H1 (cell line): ENCODE results near the gene PIAS2. TPM values are rescaled to one million over a fixed set of nuclear protein-coding genes. Genes with fewer than 3 reads are reported as not detected.

Experiments used
- CTCF ChIA-PET: fragments of 300-600 bp; sonication (Branson Sonifier 250); formaldehyde crosslinking; loops from one replicate; lab custom pipeline; 2021; ENCODE audit not compliant: partially characterized antibody; lab: Charles Lee
- POLR2A ChIA-PET: fragments of 300-600 bp; sonication (Branson Sonifier 250); formaldehyde crosslinking; loops from one replicate; lab custom pipeline; 2021; ENCODE audit warnings: inconsistent platforms; ENCODE audit not compliant: partially characterized antibody; lab: Charles Lee
- DNase-seq, 2 experiments: peaks; one replicate each; pipeline versions ENCODE4 v3.0.0 to v3.0.0-alpha.2; 2010 to 2022; ENCODE audit warnings: low spot score in 2 of 2, low read depth in 1 of 2, mixed read lengths in 1 of 2
- FAIRE-seq: peaks from 2 replicates; lab custom pipeline; 2011; peaks lifted over from hg19 to GRCh38; lab: Jason Lieb, UNC
- H2AFZ ChIP-seq: 2 replicates; pipeline ENCODE4 v1.8.1; 2012; ENCODE audit warnings: low read length, inconsistent platforms
- H2AK5ac ChIP-seq: 2 replicates; pipeline ENCODE4 v1.6.1; 2013; ENCODE audit warnings: low read depth, low read length
- H2BK120ac ChIP-seq: replicated peaks from 2 replicates; pipeline ENCODE3; 2013; ENCODE audit warnings: low read depth, low read length, inconsistent platforms
- H2BK12ac ChIP-seq: 2 replicates; pipeline ENCODE4 v1.6.1; 2013; ENCODE audit warnings: low read depth, low read length
- H2BK15ac ChIP-seq: 2 replicates; pipeline ENCODE4 v1.6.1; 2013; ENCODE audit warnings: low read length
- H2BK20ac ChIP-seq: 2 replicates; pipeline ENCODE4 v1.6.1; 2013; ENCODE audit warnings: low read length
- H2BK5ac ChIP-seq: 2 replicates; pipeline ENCODE4 v1.6.1; 2013; ENCODE audit warnings: low read depth, low read length
- H3K14ac ChIP-seq: 2 replicates; pipeline ENCODE4 v1.6.1; 2013; ENCODE audit warnings: inconsistent platforms; ENCODE audit not compliant: insufficient read length
- H3K18ac ChIP-seq: 2 replicates; pipeline ENCODE4 v1.6.1; 2013; ENCODE audit warnings: low read length; ENCODE audit errors: extremely low read depth
- H3K23ac ChIP-seq: 2 replicates; pipeline ENCODE4 v1.6.1; 2013; ENCODE audit warnings: inconsistent platforms; ENCODE audit not compliant: insufficient read length
- H3K23me2 ChIP-seq: 2 replicates; pipeline ENCODE4 v1.6.1; 2013; ENCODE audit warnings: low read depth, low read length
- H3K27ac ChIP-seq: 2 replicates; pipeline ENCODE4 v1.6.1; 2011; ENCODE audit warnings: low read depth, low read length, inconsistent platforms
- H3K27me3 ChIP-seq, 4 experiments: replicated peaks in 1 of 4; 1 replicate in 1 of 4; 2 replicates in 3 of 4; pipeline versions ENCODE4 v1.6.1 to v1.8.1; 2011 to 2013; ENCODE audit warnings: low read length in 3 of 4, mild to moderate bottlenecking in 3 of 4, inconsistent platforms in 2 of 4, mixed read lengths in 2 of 4, moderate library complexity in 1 of 4; ENCODE audit not compliant: control insufficient read depth in 3 of 4, insufficient read depth in 3 of 4; ENCODE audit errors: extremely low read depth in 1 of 4
- H3K36me3 ChIP-seq, 4 experiments: 2 replicates each; pipeline versions ENCODE4 v1.6.1 to v1.8.1; 2011 to 2013; ENCODE audit warnings: mild to moderate bottlenecking in 4 of 4, low read length in 3 of 4, moderate library complexity in 2 of 4, control low read depth in 1 of 4, inconsistent platforms in 1 of 4; ENCODE audit not compliant: insufficient read depth in 4 of 4, control insufficient read depth in 2 of 4
- H3K4ac ChIP-seq: replicated peaks from 2 replicates; pipeline ENCODE3; 2013; ENCODE audit warnings: low read length, low read depth, mixed read lengths, inconsistent platforms; ENCODE audit not compliant: insufficient read length
- H3K4me1 ChIP-seq, 4 experiments: replicated peaks in 1 of 4; 1 replicate in 1 of 4; 2 replicates in 3 of 4; pipeline versions ENCODE4 v1.6.1 to v1.8.1; 2011 to 2013; ENCODE audit warnings: low read length in 3 of 4, inconsistent platforms in 2 of 4, mixed read lengths in 1 of 4; ENCODE audit not compliant: insufficient read depth in 4 of 4, control insufficient read depth in 3 of 4
- H3K4me2 ChIP-seq, 2 experiments: 2 replicates each; pipeline versions ENCODE4 v1.6.1 to v1.8.1; 2011 to 2013; ENCODE audit warnings: low read depth in 2 of 2, low read length in 2 of 2, control low read depth in 1 of 2, inconsistent platforms in 1 of 2, mild to moderate bottlenecking in 1 of 2; ENCODE audit not compliant: insufficient read depth in 1 of 2
- H3K4me3 ChIP-seq, 4 experiments: fragments of 200-600, 300-600 bp in 1 of 4; sonication (generic), shearing (Covaris generic), sonication (Bioruptor Twin) in 1 of 4; 2 replicates each; pipeline versions ENCODE4 v1.5.1 to v1.8.1; 2011 to 2016; ENCODE audit warnings: low read length in 4 of 4, low read depth in 3 of 4, control low read depth in 2 of 4, inconsistent platforms in 2 of 4, mild to moderate bottlenecking in 2 of 4, mixed read lengths in 1 of 4, moderate library complexity in 1 of 4; ENCODE audit not compliant: insufficient read depth in 2 of 4; ENCODE audit errors: extremely low read depth in 1 of 4
- H3K56ac ChIP-seq: replicated peaks from 2 replicates; pipeline ENCODE3; 2013; ENCODE audit warnings: low read depth, mild to moderate bottlenecking, mixed read lengths, low read length, inconsistent platforms; ENCODE audit not compliant: insufficient read length
- H3K79me1 ChIP-seq: 2 replicates; pipeline ENCODE4 v1.6.1; 2013; ENCODE audit warnings: low read depth, low read length, control low read depth
- H3K79me2 ChIP-seq, 2 experiments: 2 replicates each; pipeline versions ENCODE4 v1.6.1 to v1.8.1; 2012 to 2013; ENCODE audit warnings: low read length in 2 of 2, mild to moderate bottlenecking in 2 of 2, inconsistent platforms in 1 of 2; ENCODE audit not compliant: insufficient read depth in 2 of 2, control insufficient read depth in 1 of 2
- H3K9ac ChIP-seq, 4 experiments: replicated peaks in 1 of 4; 1 replicate in 1 of 4; 2 replicates in 3 of 4; pipeline versions ENCODE4 v1.6.1 to v1.8.1; 2011 to 2013; ENCODE audit warnings: low read depth in 3 of 4, low read length in 3 of 4, control low read depth in 2 of 4, mild to moderate bottlenecking in 2 of 4, moderate library complexity in 2 of 4, inconsistent platforms in 1 of 4; ENCODE audit errors: extremely low read depth in 1 of 4
- H3K9me3 ChIP-seq, 2 experiments: 2 replicates each; pipeline versions ENCODE4 v1.6.1 to v1.8.1; 2012 to 2013; ENCODE audit warnings: mild to moderate bottlenecking in 2 of 2, moderate library complexity in 2 of 2, control low read depth in 1 of 2, inconsistent platforms in 1 of 2, low read depth in 1 of 2, low read length in 1 of 2, mixed read lengths in 1 of 2; ENCODE audit not compliant: insufficient read depth in 2 of 2
- H4K20me1 ChIP-seq, 2 experiments: replicated peaks in 1 of 2; 2 replicates each; pipeline versions ENCODE3 to v1.8.1; 2011 to 2013; ENCODE audit warnings: inconsistent platforms in 2 of 2, low read length in 2 of 2, mild to moderate bottlenecking in 1 of 2; ENCODE audit not compliant: insufficient read depth in 2 of 2, control insufficient read depth in 1 of 2
- H4K5ac ChIP-seq: 2 replicates; pipeline ENCODE4 v1.6.1; 2013; ENCODE audit warnings: low read length, low read depth, mixed read lengths, inconsistent platforms; ENCODE audit not compliant: insufficient read length
- H4K8ac ChIP-seq: 2 replicates; pipeline ENCODE4 v1.8.0; 2013; ENCODE audit warnings: mild to moderate bottlenecking, moderate library complexity, low read length, inconsistent platforms; ENCODE audit not compliant: insufficient read depth; ENCODE audit errors: extremely low read depth
- H4K91ac ChIP-seq: replicated peaks from 2 replicates; pipeline ENCODE3; 2013; ENCODE audit warnings: low read length, mixed read lengths, inconsistent platforms; ENCODE audit not compliant: insufficient read length
- ATF2 ChIP-seq: IDR thresholded peaks from 2 replicates; pipeline ENCODE4 v1.6.1; 2012; ENCODE audit warnings: low read length, inconsistent platforms
- BCL11A ChIP-seq, 2 experiments: IDR thresholded peaks; one replicate each; pipeline ENCODE4 v1.6.1; 2011; ENCODE audit warnings: low read depth in 2 of 2, low read length in 2 of 2, mild to moderate bottlenecking in 2 of 2
- EZH2 ChIP-seq: fragments of 200-600 bp; sonication (generic); IDR thresholded peaks from 2 replicates; pipeline ENCODE4 v1.7.1; 2012; ENCODE audit warnings: low read depth, mild to moderate bottlenecking, moderate library complexity, low read length, inconsistent platforms; ENCODE audit not compliant: severe bottlenecking
- FOSL1 ChIP-seq: IDR thresholded peaks from 2 replicates; pipeline ENCODE4 v1.6.1; 2011; ENCODE audit warnings: mild to moderate bottlenecking, low read depth, low read length, moderate library complexity; ENCODE audit not compliant: insufficient read depth
- RAD21 ChIP-seq, 2 experiments: IDR thresholded peaks in 1 of 2; conservative IDR thresholded peaks in 1 of 2; 2 replicates each; pipeline ENCODE4 v1.6.1; 2011; ENCODE audit warnings: low read depth in 2 of 2, low read length in 2 of 2, improper control_type of control experiment in 1 of 2, inconsistent platforms in 1 of 2, mild to moderate bottlenecking in 1 of 2, moderate library complexity in 1 of 2
- SUZ12 ChIP-seq: fragments of 200-600 bp; sonication (generic); IDR thresholded peaks from 2 replicates; pipeline ENCODE4 v1.6.1; 2012; ENCODE audit warnings: mild to moderate bottlenecking, inconsistent platforms, low read length, moderate library complexity, mixed read lengths
- TAF7 ChIP-seq: optimal IDR thresholded peaks from 2 replicates; pipeline ENCODE3; 2011; ENCODE audit warnings: low read depth, mild to moderate bottlenecking, inconsistent platforms, low read length, moderate library complexity, borderline replicate concordance
- WGBS, 2 experiments: shearing (Covaris generic) in 1 of 2; methylation state at CpG; one replicate each; pipeline versions ENCODE4 v1.1.6 to v1.1.7; 2013 to 2015; ENCODE audit warnings: low lambda C conversion rate in 2 of 2, mixed read lengths in 2 of 2, inconsistent platforms in 1 of 2, low coverage in 1 of 2, missing lambda C conversion rate in 1 of 2; ENCODE audit not compliant: insufficient replicate concordance in 2 of 2, insufficient coverage in 1 of 2, insufficient read length in 1 of 2; ENCODE audit errors: extremely low coverage in 1 of 2, missing lambda C conversion rate in 1 of 2; 5-methylcytosine and 5-hydroxymethylcytosine counted together
- polyA plus RNA-seq, 7 experiments: library from polyadenylated mRNA; depleted of rRNA in 3 of 7; stranded (reverse) in 5 of 7; unstranded in 2 of 7; fragments of >200 nt in 5 of 7; fragments of 200-250 nt in 2 of 7; gene quantifications; 1 replicate in 5 of 7; 2 replicates in 1 of 7; 4 replicates in 1 of 7; pipeline versions ENCODE4 v1.2.1 to v1.2.3, GENCODE V29; 2011 to 2013; ENCODE audit warnings: missing spikeins in 2 of 7, mixed read lengths in 2 of 7
- total RNA-seq: library from RNA; stranded (reverse); fragmentation: NEBNext Ultra II Directional; extraction: Animal tissue kit (Norgen Biotek cat#: 25700); gene quantifications from 2 replicates; pipeline ENCODE4 v1.2.1, GENCODE V29; 2021

Gene PIAS2
- total and polyA plus RNA-seq, 2 of the 8 experiments (the other 6 are each of a cell fraction or from before 2014, with no cell fraction given) = 20.1 to 53.9 TPM

DNA sequence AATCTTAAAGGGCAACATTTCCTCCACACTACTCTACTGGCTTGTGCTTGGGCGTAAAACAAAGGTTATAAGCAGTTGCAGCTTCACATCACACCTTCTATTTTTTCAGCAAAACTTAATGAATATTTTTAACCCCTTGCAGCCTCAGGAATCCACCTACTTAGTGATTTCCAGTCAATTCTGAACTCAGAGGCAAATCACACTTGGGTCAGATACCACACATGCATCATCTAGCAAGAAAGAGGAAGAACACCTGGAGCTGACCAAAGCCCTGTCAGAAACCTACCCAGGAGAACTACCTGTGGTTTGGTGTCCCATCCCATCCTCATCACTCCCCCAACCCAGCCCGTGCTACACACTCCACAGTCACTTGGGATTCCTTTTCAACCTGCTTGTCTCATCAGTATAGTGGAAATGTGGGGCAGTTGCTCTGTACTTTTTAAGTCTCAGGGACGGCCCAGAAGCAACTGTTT, 25.5 kb downstream of the PIAS2 start:
- Histone ChIP-seq H3K36me3 (peaks cover 9 to 33% (median 24%) of the 10 kb centered on the region in 4 experiments; a peak in 7 of 8 replicates), H3K4me3 (no peak overlapping the region), H2BK120ac (no peak overlapping the region), H3K23me2 (no peaks in the 10 kb centered on the region), H3K4me2 (no peak overlapping the region), H3K4ac (no peak overlapping the region), H4K8ac (no peak overlapping the region), H3K79me2 (peaks cover 5 to 99% of the 10 kb centered on the region in 2 experiments; a peak in 3 of 4 replicates), H2BK5ac (no peak overlapping the region), H3K23ac (no peak overlapping the region), H3K27me3 (no peaks in the 10 kb centered on the region), H2AK5ac (no peak overlapping the region), H3K4me1 (no peaks in the 10 kb centered on the region), H2BK15ac (no peak overlapping the region), H3K9ac (no peak overlapping the region), H3K56ac (no peak overlapping the region), H2BK12ac (no peak overlapping the region), H2BK20ac (no peak overlapping the region), H4K20me1 (peaks cover 0 to 2% of the 10 kb centered on the region in 2 experiments), H4K5ac (no peak overlapping the region), H2AFZ (no peak overlapping the region), H3K79me1 (peaks cover 9% of the 10 kb centered on the region), H3K18ac (no peak overlapping the region), H3K14ac (peak overlapping the region; percentile 45), H3K27ac (no peak overlapping the region), H3K9me3 (peaks cover 21 to 29% of the 10 kb centered on the region in 2 experiments), H4K91ac (no peak overlapping the region)
- CTCF ChIA-PET = interaction anchor here (1.0 kb wide), 1 partner anchor 10 kb away, joined by 3 read pairs; no protein-coding TSS in a partner anchor
- 94% methylated on average over 3 of the region's 3 CpGs; no CpG with 5 or more reads in 1 of the 2 experiments for WGBS, 2 experiments
- FAIRE-seq = peak; percentile 7
- DNase-seq = no peak
- TF ChIP-seq BCL11A (IDR thresholded peaks at IDR 0.05; ENCODE audit: low read depth in 2 of 2, low read length in 2 of 2) (no peak), FOSL1 (no peak), EZH2 (no peak), ATF2 (no peak), RAD21 (IDR thresholded peaks at IDR 0.05 in 1 of 2, conservative IDR thresholded peaks at IDR 0.05 in 1 of 2; ENCODE audit: low read depth in 2 of 2, low read length in 2 of 2) (no peak), TAF7 (no peak), SUZ12 (no peak)
- POLR2A ChIA-PET = interaction anchor here (0.6 kb wide), 1 partner anchor 280 kb away, joined by 3 read pairs; no protein-coding TSS in a partner anchor
